HG02840 (cell line): ENCODE results near the gene BPIFA1.

Experiments
- ATAC-seq: cut with Tn5 transposase; IDR thresholded peaks from one replicate; pipeline ENCODE4 v1.9.1; 2021; ENCODE audit warnings: mild to moderate bottlenecking, moderate library complexity, moderate number of reproducible peaks; ENCODE audit not compliant: unreplicated experiment, low FRiP score

BPIFA1 gene

DNA sequence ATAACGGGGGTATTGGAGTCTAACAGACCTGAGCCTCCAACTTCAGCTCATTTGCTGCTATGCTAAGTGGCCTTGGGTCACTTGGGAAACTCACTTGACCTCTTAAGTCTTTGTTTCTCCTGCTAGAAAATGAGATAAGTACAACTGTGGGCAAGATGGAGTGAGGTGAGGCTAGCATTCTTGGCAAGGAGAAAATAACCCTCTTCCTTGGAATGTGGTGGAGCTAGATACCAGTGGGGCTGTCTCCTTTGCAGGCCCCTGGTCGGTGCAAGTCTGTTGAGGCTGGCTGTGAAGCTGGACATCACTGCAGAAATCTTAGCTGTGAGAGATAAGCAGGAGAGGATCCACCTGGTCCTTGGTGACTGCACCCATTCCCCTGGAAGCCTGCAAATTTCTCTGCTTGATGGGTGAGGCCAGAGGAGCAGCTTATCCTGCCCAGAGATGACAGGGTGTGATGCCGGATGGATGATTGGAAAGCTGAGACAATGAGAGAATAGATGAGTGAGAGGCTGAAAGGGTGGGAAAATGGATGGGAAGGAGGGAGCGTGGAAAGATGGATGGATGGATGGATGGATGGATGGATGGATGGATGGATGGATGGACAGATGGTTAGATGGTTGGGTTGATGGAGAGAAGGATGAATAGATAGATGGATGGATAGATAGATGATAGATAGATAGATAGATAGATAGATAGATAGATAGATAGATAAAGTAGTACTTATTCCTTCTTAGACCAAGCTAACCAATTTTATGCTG, 4.4 kb downstream of the BPIFA1 start:
- ATAC-seq = no peak

DNA sequence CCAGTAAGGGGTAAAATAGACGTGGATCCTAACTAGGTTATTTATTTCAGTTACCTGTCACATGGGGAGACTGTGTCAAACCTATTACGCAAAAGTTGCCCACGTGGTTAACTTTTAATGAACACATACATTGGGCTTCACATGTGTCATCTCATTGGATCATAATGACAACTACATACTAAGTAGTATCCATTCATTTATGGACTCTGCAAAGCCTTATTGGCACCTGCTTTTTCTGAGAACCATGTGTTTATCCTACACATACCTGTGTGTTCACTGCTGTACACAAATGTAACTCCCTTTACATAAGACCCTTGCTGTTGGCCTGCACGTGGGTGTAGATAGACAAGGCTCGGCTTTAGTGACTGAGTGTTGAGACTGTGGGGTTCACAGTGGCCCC, 5.1 kb downstream of the BPIFA1 start:
- no peak for ATAC-seq

DNA sequence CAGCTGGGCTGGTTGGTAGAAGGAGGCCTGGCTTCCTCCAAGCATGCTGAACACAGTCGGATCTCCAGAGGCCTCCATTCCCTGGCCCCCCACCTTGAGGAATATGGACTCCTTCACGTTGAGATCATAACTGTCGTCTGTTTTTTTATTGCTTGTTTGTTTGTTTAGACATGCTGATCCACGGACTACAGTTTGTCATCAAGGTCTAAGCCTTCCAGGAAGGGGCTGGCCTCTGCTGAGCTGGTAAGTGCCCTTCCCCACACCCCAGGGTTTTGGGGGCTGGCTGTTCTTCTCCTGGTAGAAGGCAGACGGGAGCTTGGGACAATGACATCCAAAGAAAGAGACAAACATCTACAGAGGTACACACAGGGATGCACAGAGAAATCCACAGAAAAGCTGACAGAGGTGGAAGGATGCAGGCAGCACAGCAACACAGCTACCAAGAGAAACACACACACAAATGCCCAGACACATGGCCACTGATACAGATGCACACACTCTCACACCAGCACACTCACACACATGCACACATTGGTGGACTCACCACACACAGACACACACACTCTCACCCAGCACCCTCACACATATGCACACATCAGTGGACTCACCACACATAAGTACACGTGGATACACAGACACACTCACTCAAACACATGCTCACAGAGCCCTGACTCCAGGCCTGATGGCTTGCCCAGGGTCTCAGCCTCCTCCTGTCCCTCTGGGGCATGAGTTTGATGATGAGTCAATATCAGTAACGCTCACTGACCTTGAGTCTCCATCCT, 6.7 kb downstream of the BPIFA1 start:
- ATAC-seq = no peak

DNA sequence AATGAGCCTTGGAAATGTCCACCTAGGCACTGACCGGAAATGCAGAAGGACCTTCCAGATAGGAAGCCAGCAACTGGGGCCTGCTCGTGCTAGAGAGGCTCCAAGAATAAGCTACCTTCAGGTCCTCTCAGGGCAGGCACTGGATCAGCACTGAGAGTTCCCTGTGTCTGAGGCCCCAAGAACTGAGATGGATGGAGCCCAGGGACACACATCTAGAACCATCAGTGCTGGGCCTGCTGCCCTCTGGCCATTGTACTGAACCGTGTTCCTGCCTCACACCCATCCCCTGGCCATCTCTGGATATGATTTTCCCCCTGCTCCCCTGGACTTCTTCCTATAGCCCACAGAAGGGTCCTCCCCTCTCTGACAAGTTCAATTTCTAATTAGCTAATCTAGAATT, 10.3 kb downstream of the BPIFA1 start:
- ATAC-seq = no peak

DNA sequence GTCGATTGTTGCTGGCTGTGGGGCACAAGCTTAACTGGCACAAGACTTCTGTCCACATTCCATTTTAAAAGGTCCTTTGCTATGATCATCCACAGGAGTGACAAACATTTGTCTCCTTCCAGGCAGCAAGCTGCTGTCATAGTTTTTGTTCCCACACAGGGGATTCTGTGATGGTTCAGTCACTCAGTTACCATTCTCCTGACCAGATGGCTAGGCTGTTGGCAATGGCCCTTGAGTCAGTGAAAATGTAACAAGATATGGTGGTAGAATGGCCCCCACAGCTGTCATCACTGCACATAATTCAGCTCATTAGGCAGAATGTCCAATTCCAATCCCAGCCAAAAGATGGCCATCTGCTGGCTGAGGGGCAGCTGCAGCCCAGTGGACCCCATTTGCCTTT, 13.7 kb downstream of the BPIFA1 start:
- no peak for ATAC-seq

DNA sequence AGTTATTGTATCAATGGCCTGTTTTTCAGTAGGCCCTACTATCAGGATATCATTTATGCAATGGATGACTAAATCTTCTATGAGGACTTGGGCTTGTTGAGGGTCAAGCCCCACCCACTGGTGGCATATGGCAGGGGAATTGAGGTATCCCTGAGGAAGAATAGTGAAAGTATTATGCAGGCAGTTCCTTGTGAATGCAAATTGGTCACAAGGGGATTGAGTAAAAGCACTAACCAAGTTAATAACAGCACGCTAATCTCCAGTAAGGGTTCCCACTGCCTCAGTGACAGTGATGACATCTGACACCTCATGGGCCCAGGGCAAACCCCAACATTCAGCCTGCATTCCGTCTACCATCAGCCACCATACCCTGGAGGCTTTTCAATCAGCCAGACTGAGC, 14.9 kb downstream of the BPIFA1 start:
- ATAC-seq = no peak

DNA sequence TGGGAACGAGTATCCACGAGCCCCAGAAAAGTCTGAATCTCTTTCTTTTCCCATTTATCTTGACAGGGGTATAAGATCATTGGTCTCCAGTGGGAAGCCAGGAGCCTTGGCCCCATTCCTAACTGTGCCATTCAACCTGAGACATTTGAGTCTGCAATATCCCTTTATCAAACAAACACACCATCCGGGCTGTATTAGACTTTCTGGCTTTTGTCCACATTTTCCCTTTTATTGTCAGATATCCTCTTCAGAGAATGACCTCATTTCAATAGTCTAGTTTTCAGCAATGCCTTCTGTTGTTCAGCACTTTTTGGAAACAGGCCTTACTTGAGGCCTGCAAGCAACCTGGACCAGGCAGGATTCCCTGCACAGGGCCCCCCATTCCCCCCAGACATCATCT, 15.7 kb downstream of the BPIFA1 start:
- no peak for ATAC-seq

DNA sequence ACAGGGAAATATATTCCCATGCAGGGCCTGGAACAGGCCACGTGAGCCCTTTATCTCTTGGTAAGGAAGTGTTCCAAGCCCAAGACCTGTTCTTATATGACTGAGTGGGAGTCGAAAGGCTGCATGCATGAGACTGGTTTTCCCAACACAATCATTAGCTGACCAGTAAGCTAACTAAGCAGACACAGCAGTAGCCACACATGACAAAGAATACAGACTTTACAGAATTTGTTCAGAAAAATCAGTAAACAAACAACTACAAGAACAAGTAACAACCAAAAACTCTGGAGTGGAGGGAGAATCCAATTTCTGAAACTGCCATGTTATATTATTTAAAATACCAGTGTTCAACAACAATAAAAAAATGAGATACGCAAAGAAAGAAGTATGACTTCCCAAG, 16.7 kb downstream of the BPIFA1 start:
- ATAC-seq = no peak

DNA sequence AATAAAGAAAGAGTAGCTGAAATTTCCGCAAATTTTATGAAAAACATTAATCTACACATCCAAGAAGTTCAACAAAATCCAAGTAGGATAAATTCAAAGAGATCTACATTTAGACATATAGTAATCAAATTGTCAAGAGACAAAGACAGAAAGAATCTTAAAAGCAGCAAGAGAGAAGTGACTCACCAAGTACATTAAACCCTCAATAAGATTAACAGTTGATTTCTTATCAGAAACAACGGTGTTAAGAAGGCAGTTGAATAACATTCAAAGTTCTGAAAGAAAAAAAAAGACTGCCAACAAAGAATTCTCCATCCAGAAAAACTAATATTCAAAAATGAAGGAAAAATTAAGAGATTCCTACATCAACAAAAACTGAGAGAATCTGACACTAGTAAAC, 19.2 kb downstream of the BPIFA1 start:
- ATAC-seq = no peak

DNA sequence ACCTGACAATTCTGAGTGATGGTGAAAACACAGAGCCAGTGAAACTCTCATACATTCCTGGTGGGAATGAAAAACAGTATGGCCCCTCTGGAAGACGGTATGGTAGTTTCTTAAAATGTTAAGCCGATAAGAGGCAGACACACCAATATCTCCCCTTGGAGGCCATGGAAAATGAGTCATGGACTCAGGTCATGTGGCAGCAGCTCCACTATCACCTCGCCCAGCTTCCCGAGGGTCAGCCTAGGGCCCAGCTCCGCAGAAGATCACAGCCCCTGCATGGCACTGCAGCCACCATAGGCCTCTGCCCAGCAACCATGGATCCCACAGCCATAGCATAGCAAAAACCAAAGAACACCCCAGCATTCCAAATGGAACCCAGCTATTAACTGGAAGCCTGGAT, 21.4 kb downstream of the BPIFA1 start:
- ATAC-seq = no peak

DNA sequence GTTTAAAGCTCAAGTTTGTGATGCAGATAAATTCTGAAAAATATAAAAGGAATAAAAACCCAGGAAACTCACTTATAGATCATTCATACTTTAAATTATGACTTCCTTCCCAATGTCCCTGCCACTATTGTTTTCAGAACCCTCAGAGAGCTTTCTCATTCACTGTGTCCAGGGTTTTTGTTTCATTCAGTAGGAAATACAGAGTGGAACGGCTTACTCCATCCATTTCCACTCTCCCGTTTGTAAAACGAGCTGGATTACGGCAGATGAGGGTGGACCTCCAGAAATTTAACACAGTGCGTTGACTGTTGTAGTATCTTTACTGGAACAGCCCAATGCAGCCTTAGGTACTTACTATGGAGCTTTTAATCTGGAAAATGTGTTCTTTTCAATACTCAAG, 23.6 kb downstream of the BPIFA1 start:
- ATAC-seq = no peak

DNA sequence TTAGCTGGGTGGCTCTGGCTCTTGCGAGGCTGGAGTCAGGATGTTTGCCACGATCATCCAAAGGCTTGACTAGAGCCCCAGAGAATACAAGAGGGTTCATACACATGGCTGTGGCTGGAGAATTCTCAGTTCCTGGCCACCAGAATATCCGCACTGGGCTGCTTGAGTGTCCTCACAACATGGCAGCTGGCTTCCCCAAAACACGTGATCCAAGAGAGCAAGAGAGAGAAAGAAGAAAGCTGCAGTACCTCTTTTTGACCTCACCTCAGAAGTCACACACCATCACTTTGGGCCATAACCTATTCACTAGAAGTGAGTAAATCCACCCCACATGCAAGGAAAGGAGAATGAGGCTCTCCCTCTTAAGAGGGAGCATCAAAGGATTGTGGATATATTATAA, 25.7 kb downstream of the BPIFA1 start:
- no peak for ATAC-seq

DNA sequence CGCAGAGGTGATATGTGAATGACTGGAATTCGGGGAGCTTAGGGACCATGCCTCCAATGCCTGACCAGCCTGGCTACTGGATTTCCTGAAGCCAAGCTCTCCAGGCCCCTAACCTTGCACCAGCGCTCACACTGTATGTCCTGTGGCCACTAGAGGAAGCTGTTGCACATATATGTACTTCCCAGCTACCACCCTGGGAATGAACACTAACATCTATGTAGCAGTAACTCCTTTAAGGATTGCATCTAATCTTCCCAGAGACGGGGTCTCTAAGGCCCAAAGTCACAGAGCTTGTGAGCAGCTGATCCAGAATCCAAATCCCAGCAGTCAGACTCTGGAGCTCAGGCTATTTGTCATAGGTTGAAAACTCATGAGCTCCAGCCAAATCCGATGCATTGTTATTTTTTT, 26.9 kb downstream of the BPIFA1 start:
- no peak for ATAC-seq

DNA sequence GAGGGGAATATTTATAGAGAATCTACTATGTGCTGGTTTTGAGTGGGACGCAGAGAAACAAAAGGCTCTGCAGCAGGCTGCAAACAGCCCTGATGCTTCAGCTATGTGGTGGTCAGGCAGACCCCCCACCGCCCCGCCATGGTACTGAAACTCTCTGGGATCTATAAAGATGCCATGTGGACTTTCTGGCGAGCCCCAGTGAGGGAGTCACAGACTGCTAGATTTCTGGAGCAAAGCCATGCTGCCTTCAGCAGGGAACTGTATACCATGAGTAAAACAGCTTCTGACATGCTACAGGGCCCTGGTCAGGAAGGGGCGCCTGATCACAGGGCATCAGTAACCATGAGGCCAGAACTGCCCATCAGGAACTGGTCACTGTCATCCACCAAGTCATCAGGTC, 28.0 kb downstream of the BPIFA1 start:
- ATAC-seq = no peak

DNA sequence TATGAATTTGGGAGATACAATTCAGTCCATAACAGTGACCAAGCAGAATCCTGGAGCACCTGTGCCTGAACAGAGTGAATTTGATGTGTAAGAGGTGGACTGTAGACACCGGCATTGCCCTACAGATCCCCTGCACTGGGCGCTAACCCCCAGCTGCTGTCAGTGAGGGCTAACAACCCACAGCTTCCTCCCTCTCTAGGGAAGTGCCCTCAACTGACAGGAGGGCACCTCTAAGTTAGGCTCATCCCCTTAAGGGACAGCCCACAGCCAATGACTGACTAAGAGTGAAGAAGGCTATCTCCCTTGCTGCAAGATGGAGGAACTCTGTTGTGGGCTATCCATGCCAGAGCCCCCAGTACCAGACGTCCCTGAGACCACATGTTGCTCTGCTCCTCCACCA, 31.9 kb downstream of the BPIFA1 start:
- ATAC-seq = no peak

DNA sequence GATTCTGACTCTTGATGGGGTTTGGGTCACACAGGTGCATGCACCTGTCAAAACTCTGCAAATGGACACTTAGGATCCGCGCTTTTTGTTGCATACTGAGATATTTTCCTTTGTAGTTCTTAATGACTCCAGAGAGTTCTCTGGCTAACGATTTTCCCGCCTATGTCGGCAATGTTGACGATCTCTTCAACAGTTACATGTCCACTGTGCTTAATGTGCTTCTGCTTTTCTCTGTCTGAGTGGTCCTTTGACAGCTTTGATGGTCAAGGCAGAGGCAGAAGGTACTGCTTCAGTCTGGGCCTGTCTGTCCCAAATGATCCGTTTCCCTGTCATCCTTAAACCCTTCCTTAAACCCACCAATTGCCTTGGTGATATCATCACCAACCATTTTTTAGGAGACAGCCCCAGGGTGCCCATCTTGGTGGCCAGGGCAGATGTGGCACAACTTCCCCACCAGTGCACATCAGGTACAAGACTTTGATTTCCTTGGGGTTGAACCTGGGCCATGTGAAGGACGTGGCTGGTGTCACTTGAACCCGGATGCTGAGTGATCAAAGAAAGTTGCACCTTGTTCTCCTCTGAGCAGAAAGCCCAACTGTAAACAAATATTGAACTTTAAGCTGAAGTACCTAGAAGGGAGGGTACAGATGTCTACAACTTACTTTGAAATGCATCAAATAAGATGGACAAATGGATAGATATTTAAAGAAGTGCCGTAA, 36.5 kb downstream of the BPIFA1 start:
- ATAC-seq = no peak

DNA sequence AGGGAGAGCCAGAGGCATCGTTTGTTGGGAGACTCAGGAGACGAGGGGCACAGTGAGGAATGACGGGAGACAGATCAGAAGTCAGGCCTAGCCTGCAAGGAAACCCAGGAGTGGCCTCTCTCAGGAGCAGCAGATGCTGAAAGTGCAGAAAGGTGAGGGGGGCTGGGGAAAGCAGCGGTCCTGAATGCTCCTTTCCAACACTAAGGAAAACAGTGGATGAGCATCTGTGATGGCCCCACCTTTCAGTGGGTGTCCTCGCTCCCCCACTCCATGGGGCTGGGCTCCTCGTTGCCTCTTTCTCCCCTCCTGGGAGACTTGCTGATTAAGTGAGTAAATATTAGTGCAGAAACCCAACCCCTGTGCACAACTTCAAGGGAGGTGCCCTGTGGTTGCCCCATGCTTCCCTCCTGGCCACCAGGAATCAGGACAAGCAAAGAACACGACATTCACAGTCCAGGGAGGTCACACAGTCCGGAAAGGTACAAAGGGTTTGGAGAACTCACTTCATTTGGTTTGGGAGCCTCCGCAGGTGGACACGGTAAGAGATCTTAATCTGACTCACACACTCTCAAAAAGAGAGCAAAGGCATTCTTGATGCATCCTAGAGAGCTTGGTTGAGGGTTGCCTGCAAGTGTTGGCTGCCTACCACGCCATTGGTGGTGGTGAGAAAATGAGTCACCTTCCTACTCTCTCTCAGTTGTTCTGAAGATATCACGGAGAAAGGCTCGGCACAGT, 37.5 kb downstream of the BPIFA1 start:
- no peak for ATAC-seq

DNA sequence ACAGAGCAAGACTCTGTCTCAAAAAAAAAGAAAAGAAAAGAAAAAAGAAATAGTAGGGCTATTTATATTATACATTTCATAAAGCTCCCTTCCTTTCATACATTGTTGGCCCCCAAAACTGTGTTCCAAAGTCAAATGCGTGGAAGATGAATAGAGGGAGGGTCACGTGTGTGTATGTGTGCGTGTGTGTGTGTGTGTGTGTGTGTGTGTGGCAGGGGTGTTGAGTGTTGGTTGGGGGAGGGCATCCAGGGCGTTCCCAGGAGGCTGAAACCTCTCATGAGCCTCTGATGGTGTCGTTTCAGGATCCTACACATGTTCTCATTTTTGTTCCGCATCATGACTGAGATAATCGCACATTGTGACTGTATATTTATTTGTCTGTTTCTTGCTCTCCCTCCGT, 39.4 kb downstream of the BPIFA1 start:
- ATAC-seq = no peak

DNA sequence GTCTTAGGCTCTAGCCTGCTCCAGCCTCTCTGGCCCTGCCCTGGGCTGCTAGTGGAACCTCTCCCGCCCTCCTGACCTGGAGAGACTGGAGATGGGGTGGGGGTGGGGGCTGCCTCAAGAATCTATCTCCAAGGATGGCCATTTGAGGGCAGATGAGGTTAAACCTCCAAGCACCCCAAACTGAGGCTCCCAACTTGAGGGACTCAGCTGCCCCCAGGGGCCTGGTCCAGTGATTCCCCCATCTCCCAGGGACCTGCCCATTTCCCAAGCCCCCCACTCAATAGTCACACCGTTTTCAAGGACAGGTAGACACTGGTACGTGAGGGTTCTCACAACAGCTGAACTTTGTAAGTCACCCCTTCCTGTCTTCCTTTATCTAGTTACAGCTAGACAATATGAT, 40.1 kb downstream of the BPIFA1 start:
- ATAC-seq = no peak

DNA sequence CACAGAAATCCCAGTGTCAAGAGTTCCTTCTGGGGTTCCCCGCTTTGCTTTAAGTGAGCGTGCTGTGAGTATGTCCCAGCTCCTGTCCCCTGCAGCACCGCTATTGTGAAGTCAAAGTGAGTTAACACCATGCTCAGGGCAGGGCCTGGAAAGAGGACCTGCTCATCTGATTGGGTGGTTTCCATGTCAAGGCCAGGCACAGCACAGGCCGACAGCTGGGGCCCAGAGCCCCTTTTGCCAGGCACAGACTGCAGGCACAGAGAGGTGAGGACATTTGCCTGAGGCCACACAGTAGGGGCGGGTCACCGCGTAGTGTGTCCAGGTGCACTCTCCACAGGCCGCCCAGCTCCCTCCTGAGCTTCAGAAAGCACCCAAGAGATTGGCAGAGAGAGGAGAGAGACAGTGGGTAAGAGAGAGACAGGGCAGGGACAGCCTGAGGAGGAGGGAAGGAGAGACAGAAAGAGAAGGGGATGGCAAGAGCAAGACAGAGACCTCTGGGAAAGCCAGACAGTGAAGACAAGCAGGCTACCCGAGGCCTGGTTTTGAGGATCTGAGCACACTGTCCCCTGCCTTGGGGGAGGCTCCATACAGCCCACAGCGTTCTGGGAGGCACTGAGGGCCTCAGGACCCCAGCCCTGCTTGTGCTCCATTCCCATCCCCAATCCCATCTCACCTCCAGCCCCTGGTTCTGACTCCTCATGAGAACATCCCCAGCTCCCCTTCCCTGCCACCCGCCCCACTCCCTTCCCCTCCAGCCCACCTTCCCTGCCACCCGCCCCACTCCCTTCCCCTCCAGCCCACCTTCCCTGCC, 40.7 kb downstream of the BPIFA1 start:
- ATAC-seq = no peak
